HFF-Myc (cell line): Measurements from ENCODE around the gene STBD1.

ENCODE experiments used
- DNase-seq: peaks from one replicate; pipeline ENCODE4 v3.0.0-alpha.2; 2011; ENCODE audit warnings: low read depth; ENCODE audit errors: extremely low read depth
- H3K4me3 ChIP-seq: replicated peaks from 2 replicates; pipeline ENCODE4 v1.5.1; 2011; ENCODE audit warnings: low read depth, mild to moderate bottlenecking, control low read depth, low read length
- TF ChIP-seq, protein P1 (sequence below): IDR thresholded peaks from 2 replicates; pipeline ENCODE4 v1.5.1; 2012; ENCODE audit warnings: mild to moderate bottlenecking, low read depth, low read length, control low read depth; ENCODE audit errors: missing control alignments

The STBD1 gene

DNA sequence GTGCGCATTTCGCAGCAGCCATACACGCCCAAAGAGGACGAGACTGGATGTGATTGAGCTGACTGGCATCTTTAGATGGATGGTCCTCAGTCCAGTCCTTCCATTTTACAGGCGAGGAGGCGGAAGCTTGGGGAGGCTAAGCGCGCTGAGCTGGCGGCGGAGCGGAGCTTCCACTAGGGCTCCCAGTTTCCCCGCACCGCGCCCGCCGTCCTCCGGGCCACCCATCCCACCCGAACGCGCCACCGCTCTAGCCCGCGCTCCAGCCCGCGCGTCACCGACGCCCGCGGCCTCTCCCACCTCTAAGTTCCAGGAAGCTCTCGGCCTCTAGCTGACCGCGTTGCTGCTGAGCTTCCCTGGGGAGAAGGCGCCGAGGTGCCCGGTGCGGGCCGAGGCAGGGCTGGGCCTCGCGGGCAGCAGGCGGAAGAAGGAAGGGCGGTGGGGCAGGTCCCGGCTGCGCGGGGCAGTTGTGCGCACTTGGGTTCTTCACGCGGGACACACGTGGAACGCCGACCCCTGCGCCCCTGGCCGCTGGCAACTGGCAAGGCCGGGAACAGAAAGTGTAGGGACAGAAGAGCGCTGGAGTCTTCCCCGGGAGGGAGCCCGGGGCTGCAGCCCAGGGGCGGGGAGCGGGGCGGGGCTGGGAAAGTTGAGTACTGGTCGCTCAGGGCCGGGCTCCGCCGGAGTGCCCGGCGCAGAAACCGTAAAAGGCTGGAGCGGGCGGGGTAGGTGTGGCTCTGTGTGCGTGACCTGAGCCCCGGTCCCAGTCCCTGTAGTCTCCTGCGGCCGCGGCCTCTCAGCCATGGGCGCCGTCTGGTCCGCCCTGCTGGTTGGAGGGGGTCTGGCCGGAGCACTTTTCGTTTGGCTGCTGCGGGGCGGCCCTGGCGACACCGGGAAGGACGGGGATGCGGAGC, at the start of gene STBD1:
Gene STBD1 (plus strand): TSS at position 763 of the 911 bp plus-strand sequence. CDS start 37 bp downstream, at position 800.
- peak within 1 kb of the TSS; percentile 67 for H3K4me3 ChIP-seq
- TF ChIP-seq, protein P1, sequence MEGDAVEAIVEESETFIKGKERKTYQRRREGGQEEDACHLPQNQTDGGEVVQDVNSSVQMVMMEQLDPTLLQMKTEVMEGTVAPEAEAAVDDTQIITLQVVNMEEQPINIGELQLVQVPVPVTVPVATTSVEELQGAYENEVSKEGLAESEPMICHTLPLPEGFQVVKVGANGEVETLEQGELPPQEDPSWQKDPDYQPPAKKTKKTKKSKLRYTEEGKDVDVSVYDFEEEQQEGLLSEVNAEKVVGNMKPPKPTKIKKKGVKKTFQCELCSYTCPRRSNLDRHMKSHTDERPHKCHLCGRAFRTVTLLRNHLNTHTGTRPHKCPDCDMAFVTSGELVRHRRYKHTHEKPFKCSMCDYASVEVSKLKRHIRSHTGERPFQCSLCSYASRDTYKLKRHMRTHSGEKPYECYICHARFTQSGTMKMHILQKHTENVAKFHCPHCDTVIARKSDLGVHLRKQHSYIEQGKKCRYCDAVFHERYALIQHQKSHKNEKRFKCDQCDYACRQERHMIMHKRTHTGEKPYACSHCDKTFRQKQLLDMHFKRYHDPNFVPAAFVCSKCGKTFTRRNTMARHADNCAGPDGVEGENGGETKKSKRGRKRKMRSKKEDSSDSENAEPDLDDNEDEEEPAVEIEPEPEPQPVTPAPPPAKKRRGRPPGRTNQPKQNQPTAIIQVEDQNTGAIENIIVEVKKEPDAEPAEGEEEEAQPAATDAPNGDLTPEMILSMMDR, result no peak
- DNase-seq, result no peak

DNA sequence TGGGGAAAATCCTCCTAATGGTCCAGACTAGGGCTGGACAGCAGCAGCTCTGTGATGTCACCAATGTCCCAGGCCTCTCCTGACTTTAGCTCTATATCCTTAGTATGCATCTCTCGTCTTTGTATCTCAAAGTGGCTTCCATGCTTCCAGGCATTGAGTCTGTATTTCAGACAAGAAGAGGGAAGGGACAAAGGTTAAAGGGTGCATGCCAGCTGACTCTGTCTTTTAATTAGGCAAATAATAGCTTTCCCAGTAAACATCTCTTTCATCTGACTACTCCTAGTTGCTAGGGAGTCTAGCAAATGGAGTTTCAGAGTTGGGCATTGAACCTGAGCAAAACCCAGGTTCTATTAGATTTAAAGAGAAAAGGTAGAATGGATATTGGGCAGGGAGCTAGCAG, 49.6 kb upstream of the STBD1 start:
- no peak overlapping the region for H3K4me3 ChIP-seq
- TF ChIP-seq, protein P1, result no peak
- DNase-seq, result no peak

DNA sequence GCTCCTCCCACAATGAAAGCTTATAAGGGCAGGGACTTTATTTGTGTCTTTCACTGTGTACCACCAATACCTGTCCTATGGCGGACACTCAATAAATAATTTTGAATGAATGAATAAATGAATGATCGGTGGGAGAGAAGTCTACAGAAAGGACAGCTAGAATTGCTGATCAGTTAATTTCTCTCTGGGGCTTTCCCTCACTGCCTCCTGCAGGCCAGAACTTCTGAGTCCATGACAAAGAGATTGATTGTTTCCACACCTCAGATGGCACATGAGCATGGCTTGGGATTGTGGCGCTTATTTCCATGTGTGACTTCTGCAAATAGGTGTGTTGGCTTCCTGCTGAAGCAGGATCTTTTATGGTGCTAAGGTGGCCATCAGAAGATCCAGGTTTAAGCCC, 48.7 kb upstream of the STBD1 start:
- TF ChIP-seq, protein P1, result no peak
- no peak overlapping the region for H3K4me3 ChIP-seq
- no peak for DNase-seq

DNA sequence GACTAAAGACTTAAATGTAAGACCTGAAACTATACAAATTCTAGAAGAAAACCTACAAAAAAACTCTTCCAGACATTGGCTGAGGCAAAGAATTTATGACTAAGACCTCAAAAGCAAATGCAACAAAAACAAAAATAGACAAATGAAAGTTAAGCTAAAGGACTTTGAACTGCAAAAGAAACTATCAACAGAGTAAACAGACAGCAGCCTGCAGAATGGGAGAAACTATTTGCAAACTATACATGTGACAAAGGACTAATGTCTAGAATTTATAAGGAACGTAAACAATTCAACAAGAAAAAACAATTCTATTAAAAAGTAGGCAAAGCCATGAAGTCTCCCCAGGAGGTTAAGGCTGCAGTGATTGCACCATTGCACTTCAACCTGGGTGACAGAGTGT, 46.0 kb upstream of the STBD1 start:
- TF ChIP-seq, protein P1, result no peak
- DNase-seq, result no peak
- no peak overlapping the region for H3K4me3 ChIP-seq

DNA sequence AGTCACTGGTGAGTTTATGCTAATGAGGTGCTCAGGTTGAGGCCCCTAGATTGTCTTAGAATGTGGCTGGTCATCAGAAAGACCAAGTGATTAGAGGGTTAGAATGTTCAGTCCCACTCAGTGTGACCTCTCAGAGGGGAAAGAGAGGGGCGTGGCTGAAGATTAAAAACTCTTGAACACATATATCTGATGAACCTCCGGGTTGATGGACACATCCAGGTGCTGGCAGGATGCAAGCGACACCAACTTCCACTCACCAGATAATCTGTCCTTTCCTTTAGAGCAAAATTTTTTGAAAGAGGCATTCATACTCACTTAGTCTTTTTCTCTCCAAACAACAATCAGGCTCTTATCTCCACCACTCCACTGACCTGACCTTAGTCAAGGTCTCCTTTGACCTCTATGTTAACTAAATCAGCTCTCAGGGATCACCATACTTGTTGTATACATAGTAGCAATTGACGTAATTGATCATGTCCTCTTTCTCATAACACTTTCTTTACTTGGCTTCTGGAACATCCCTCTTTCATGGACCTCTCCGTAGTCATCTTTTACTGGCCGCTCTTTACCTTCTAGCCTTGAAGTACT, 40.8 kb upstream of the STBD1 start:
- no peak for DNase-seq
- TF ChIP-seq, protein P1, result no peak
- no peak overlapping the region for H3K4me3 ChIP-seq

DNA sequence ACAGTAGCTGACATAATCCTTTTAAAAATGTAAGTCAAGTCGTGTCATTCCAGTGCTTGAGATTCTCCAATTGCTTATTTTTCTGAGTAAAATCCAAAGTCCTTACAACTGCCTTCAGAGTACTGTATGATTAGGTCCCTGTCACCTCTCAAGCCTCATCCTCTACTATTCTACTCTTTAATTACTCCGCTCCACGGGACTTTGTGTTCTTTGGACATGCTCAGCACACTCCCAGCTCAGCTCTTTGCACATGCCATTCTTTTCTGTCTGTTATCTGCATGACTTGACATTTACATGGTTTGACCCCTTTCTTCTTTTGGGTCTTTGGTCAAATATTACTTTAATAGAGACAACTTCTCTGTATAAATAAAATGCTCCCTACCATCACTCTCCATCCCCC, 39.9 kb upstream of the STBD1 start:
- H3K4me3 ChIP-seq, result no peak overlapping the region
- TF ChIP-seq, protein P1, result no peak
- DNase-seq, result no peak
